OCI-LY1 (cell line): ENCODE data around the gene OR2AG1.

Experiments
- H2AFZ ChIP-seq: fragments of 200-600 bp; sonication (generic), shearing (Covaris generic); 2 replicates; pipeline ENCODE4 v1.6.0; 2014; ENCODE audit warnings: antibody characterized with exemption, mild to moderate bottlenecking, low read length
- H3F3A ChIP-seq: fragments of 200-600 bp; sonication (generic), shearing (Covaris generic); 2 replicates; pipeline ENCODE4 v1.6.0; 2014; ENCODE audit warnings: mild to moderate bottlenecking, antibody characterized with exemption, low read length, moderate library complexity; ENCODE audit not compliant: insufficient read depth
- H3K27ac ChIP-seq: fragments of 200-600 bp; sonication (generic); 2 replicates; pipeline ENCODE4 v1.5.1; 2014; ENCODE audit warnings: low read length, mixed run types, mild to moderate bottlenecking, low read depth; ENCODE audit not compliant: poor library complexity, severe bottlenecking
- H3K27me3 ChIP-seq: fragments of 200-600 bp; sonication (generic); 2 replicates; pipeline ENCODE4 v1.6.0; 2014; ENCODE audit warnings: antibody characterized with exemption, mild to moderate bottlenecking, low read length, moderate library complexity; ENCODE audit not compliant: insufficient read depth
- H3K36me3 ChIP-seq: fragments of 200-600 bp; sonication (generic); 2 replicates; pipeline ENCODE4 v1.6.1; 2014; ENCODE audit warnings: mild to moderate bottlenecking, antibody characterized with exemption, low read length, moderate library complexity, mixed read lengths; ENCODE audit not compliant: insufficient read depth
- H3K4me1 ChIP-seq: fragments of 200-600 bp; sonication (generic); 2 replicates; pipeline ENCODE4 v1.5.1; 2014; ENCODE audit warnings: mild to moderate bottlenecking, low read length, moderate library complexity; ENCODE audit not compliant: insufficient read depth, severe bottlenecking
- H3K4me2 ChIP-seq: fragments of 200-600 bp; sonication (generic), shearing (Covaris generic); 2 replicates; pipeline ENCODE4 v1.6.1; 2014; ENCODE audit warnings: low read length
- H3K4me3 ChIP-seq: fragments of 200-600 bp; sonication (generic); 2 replicates; pipeline ENCODE4 v1.5.1; 2014; ENCODE audit warnings: low read length, low read depth, mild to moderate bottlenecking, mixed read lengths; ENCODE audit not compliant: poor library complexity, severe bottlenecking
- H3K79me2 ChIP-seq: fragments of 200-600 bp; shearing (Covaris generic); 2 replicates; pipeline ENCODE4 v1.6.1; 2016; ENCODE audit warnings: mixed run types, low read length, mixed read lengths; ENCODE audit not compliant: insufficient read depth
- H3K9ac ChIP-seq: fragments of 200-600 bp; sonication (generic), shearing (Covaris generic); 2 replicates; pipeline ENCODE4 v1.6.1; 2014; ENCODE audit warnings: mild to moderate bottlenecking, low read length, mixed read lengths
- H3K9me2 ChIP-seq: fragments of 200-600 bp; sonication (generic), shearing (Covaris generic); 2 replicates; pipeline ENCODE4 v1.6.1; 2014; ENCODE audit warnings: low read depth, mild to moderate bottlenecking, low read length, mixed read lengths
- H3K9me3 ChIP-seq: fragments of 200-600 bp; shearing (Covaris generic); 2 replicates; pipeline ENCODE4 v1.6.1; 2014; ENCODE audit warnings: low read length, mixed read lengths
- H4K20me1 ChIP-seq: fragments of 200-600 bp; sonication (generic), shearing (Covaris generic); 2 replicates; pipeline ENCODE4 v1.6.0; 2016; ENCODE audit warnings: mild to moderate bottlenecking, low read length; ENCODE audit not compliant: insufficient read depth
- EZH2 ChIP-seq: fragments of 200-600 bp; sonication (generic), shearing (Covaris generic); IDR thresholded peaks from 2 replicates; pipeline ENCODE4 v1.8.0; 2017; ENCODE audit warnings: borderline replicate concordance, mixed run types, mild to moderate bottlenecking, antibody characterized with exemption, low read length, moderate library complexity, mixed read lengths
- TF ChIP-seq, protein P1 (sequence below): fragments of 200-600 bp; sonication (generic), shearing (Covaris generic); IDR thresholded peaks from 2 replicates; pipeline ENCODE4 v1.5.1; 2017; ENCODE audit warnings: mild to moderate bottlenecking, antibody characterized with exemption, low read length, moderate library complexity, mixed read lengths

OR2AG1 gene

GRCh38 chr11:6782720-6783119, at the start of gene OR2AG1:
Gene OR2AG1 (plus strand): TSS chr11:6783020. CDS start chr11:6785038, 2,018 bp downstream.
- H2AFZ ChIP-seq = no peak within 1 kb of the TSS

GRCh38 chr11:6733326-6734275, 49.2 kb upstream of the OR2AG1 start:
- no peaks in the 10 kb centered on the region for H4K20me1 ChIP-seq
- no peaks in the 10 kb centered on the region for H3K9me3 ChIP-seq
- H3F3A ChIP-seq = no peaks in the 10 kb centered on the region
- H3K27ac ChIP-seq = no peak overlapping the region
- no peak overlapping the region for H3K4me3 ChIP-seq
- H3K9me2 ChIP-seq = no peaks in the 10 kb centered on the region
- H3K79me2 ChIP-seq = no peaks in the 10 kb centered on the region
- H3K4me1 ChIP-seq = no peaks in the 10 kb centered on the region
- H3K27me3 ChIP-seq = no peaks in the 10 kb centered on the region
- H3K36me3 ChIP-seq = no peaks in the 10 kb centered on the region
- H3K9ac ChIP-seq = no peak overlapping the region
- no peak overlapping the region for H2AFZ ChIP-seq
- no peak overlapping the region for H3K4me2 ChIP-seq
- TF ChIP-seq EZH2 = no peak
- TF ChIP-seq, protein P1, sequence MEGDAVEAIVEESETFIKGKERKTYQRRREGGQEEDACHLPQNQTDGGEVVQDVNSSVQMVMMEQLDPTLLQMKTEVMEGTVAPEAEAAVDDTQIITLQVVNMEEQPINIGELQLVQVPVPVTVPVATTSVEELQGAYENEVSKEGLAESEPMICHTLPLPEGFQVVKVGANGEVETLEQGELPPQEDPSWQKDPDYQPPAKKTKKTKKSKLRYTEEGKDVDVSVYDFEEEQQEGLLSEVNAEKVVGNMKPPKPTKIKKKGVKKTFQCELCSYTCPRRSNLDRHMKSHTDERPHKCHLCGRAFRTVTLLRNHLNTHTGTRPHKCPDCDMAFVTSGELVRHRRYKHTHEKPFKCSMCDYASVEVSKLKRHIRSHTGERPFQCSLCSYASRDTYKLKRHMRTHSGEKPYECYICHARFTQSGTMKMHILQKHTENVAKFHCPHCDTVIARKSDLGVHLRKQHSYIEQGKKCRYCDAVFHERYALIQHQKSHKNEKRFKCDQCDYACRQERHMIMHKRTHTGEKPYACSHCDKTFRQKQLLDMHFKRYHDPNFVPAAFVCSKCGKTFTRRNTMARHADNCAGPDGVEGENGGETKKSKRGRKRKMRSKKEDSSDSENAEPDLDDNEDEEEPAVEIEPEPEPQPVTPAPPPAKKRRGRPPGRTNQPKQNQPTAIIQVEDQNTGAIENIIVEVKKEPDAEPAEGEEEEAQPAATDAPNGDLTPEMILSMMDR = no peak

More at GRCh38 chr11:6782720-6783119, at the start of gene OR2AG1:
- no peaks in the 10 kb centered on the region for H3K9me2 ChIP-seq
- H3K27me3 ChIP-seq = no peaks in the 10 kb centered on the region
- no peaks in the 10 kb centered on the region for H3F3A ChIP-seq
- no peak within 1 kb of the TSS for H3K4me2 ChIP-seq
- no peak within 1 kb of the TSS for H3K27ac ChIP-seq
- no peak within 1 kb of the TSS for H3K9ac ChIP-seq
- TF ChIP-seq, protein P1 = no peak
- TF ChIP-seq EZH2 = no peak
- no peaks in the 10 kb centered on the region for H3K4me1 ChIP-seq
- no peak within 1 kb of the TSS for H3K4me3 ChIP-seq
- H4K20me1 ChIP-seq = no peaks in the 10 kb centered on the region
- H3K9me3 ChIP-seq = no peaks in the 10 kb centered on the region
- H3K79me2 ChIP-seq = no peaks in the 10 kb centered on the region
- H3K36me3 ChIP-seq = no peaks in the 10 kb centered on the region

- no peaks in the 10 kb centered on the region for H3K27me3 ChIP-seq
- H4K20me1 ChIP-seq = no peaks in the 10 kb centered on the region
- H3K9me3 ChIP-seq = no peaks in the 10 kb centered on the region
- H3K4me1 ChIP-seq = no peaks in the 10 kb centered on the region
- no peak overlapping the region for H3K4me2 ChIP-seq
- H3K4me3 ChIP-seq = no peak overlapping the region
- H3F3A ChIP-seq = no peaks in the 10 kb centered on the region
- H3K27ac ChIP-seq = no peak overlapping the region
- H3K9me2 ChIP-seq = no peaks in the 10 kb centered on the region
- H2AFZ ChIP-seq = no peak overlapping the region
- TF ChIP-seq, protein P1 = no peak
- TF ChIP-seq EZH2 = no peak
- H3K9ac ChIP-seq = no peak overlapping the region
- no peaks in the 10 kb centered on the region for H3K36me3 ChIP-seq
- no peaks in the 10 kb centered on the region for H3K79me2 ChIP-seq
Observed at GRCh38 chr11:6734616-6735015, 48.2 kb upstream of the OR2AG1 start.
